Measurements from ENCODE around the gene PRTFDC1.

DNA sequence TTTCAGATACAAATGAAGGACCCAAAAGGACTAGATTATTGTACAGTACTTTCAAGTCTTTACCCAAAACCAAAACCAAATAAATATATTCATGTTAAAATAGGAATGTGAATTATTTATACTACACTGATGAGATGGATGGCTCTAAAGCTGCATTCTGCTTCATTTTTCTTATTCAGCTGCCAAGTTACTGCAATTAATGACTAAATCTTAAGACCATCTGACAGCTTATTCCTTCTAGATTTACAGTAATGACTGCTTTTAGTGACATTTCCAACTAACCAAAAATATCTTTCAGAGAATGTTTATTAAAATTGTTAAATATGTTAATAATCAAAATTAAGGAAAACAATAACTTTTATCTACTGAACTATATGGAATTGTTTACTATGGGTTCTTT, 42.7 kb upstream of the PRTFDC1 start:
- no peak for TF ChIP-seq POLR2A (IDR thresholded peaks at IDR 0.05)
- TF ChIP-seq, protein P1, sequence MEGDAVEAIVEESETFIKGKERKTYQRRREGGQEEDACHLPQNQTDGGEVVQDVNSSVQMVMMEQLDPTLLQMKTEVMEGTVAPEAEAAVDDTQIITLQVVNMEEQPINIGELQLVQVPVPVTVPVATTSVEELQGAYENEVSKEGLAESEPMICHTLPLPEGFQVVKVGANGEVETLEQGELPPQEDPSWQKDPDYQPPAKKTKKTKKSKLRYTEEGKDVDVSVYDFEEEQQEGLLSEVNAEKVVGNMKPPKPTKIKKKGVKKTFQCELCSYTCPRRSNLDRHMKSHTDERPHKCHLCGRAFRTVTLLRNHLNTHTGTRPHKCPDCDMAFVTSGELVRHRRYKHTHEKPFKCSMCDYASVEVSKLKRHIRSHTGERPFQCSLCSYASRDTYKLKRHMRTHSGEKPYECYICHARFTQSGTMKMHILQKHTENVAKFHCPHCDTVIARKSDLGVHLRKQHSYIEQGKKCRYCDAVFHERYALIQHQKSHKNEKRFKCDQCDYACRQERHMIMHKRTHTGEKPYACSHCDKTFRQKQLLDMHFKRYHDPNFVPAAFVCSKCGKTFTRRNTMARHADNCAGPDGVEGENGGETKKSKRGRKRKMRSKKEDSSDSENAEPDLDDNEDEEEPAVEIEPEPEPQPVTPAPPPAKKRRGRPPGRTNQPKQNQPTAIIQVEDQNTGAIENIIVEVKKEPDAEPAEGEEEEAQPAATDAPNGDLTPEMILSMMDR (IDR thresholded peaks at IDR 0.05): no peak

Measured in heart left ventricle (tissue), 13 donors.